TTC549 (cell line): Measurements from ENCODE around the gene TSEN54.

Experiments used
- FAIRE-seq: peaks from 2 replicates; lab custom pipeline; 2012; peaks lifted over from hg19 to GRCh38; lab: Jason Lieb, UNC

The TSEN54 gene

GRCh38 chr17:75566416-75566815 lies 50.1 kb downstream of the TSEN54 start:
- FAIRE-seq: no peak

DNA sequence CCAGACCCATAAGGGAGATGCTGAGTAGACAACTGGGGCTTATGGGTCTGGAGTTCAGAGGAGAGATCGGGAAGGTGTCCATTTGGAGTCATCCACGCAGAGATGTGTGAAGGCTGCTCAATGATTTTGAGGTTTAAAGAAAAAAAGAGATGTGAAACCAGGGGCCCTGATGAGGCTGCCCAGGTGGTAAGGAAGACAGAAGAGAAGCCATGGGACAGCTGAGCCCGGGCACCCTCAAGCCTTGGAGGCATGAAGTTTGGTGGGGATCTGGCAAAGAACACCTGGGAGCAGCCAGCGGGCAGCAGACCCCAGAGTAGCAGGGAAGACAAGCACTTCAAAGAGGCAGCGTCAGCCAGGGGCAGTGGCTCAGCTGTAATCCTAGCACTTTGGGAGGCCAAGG lies 50.5 kb downstream of the TSEN54 start:
- no peak for FAIRE-seq

GRCh38 chr17:75568412-75569255 lies 52.3 kb downstream of the TSEN54 start:
- no peak for FAIRE-seq

- FAIRE-seq: no peak
These were observed 53.8 kb downstream of the TSEN54 start for GRCh38 chr17:75570034-75570676.

- no peak for FAIRE-seq
These were observed 54.4 kb downstream of the TSEN54 start for GRCh38 chr17:75570772-75571171.

DNA sequence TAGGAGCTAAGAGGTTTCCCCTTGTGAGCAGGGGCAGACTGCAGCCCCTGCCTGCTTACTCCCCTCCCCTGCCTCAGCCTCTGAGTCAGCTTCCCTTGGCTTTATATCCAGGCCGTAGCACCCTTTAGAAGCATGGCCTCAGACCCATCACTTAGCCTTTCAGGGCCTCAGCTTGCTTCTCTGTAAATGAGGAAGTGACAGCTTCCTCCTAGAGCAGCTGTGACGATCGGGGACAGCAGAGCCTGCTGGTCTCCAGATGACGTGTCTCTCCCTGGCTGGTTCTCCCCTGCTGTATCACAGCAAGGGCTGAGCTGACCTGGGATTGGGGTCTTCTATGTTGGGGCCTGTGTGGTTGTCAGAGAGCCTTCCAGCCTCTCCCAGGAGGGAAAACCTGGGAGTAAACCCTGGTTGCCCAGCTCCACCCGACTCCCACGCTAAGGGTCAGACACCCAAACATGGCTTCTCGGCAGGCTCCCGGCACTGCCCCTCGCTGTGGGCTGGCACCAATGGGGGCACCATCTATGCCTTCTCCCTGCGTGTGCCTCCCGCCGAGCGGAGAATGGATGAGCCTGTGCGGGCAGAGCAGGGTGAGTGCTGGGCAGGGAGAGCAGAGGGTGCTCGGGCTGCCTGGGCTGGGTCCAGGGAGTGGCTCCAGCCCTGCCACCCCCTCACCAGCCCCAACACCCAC lies 55.0 kb downstream of the TSEN54 start:
- FAIRE-seq: no peak

- no peak for FAIRE-seq
These were observed 55.5 kb downstream of the TSEN54 start for GRCh38 chr17:75571885-75572215.

- no peak for FAIRE-seq
These were observed 56.6 kb downstream of the TSEN54 start for GRCh38 chr17:75572713-75573539.

DNA sequence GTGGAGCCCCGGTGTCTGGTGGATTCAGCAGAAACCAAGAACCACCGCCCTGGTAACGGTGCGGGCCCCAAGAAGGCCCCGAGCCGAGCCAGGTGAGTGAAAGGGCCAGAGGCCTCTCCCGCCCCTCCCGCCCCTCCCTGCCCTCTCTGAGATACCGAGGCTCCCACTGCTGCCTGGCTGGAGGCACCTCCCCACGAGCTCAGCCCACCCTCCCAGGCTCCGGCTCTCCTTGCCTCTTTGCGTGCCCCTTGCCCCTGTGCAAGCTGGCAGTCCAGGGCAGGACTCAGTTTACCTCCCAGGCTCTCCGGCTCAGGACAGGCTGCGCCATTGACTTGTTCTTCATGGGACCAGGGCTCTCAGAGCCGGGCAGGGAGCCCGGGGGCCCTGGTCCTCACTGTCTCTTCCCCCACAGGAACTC lies 57.2 kb downstream of the TSEN54 start:
- FAIRE-seq: no peak

GRCh38 chr17:75573994-75574393 lies 57.7 kb downstream of the TSEN54 start:
- FAIRE-seq: no peak
